Measurements from ENCODE around the gene RPN1. TPM values are rescaled to one million over a fixed set of nuclear protein-coding genes. Genes with fewer than 3 reads are reported as not detected.

The RPN1 gene
- total RNA-seq, 1 donor, result 341 TPM

- no peak for TF ChIP-seq CTCF (IDR thresholded peaks at IDR 0.05; ENCODE audit: insufficient read depth, low read length)
- no peak for DNase-seq (ENCODE audit: low read depth)
Observed at GRCh38 chr3:128618398-128618726, 32.3 kb downstream of the RPN1 start.

GRCh38 chr3:128617557-128618397 lies 32.8 kb downstream of the RPN1 start:
- peak; percentile 94 for DNase-seq (ENCODE audit: low read depth)
- peak; percentile 87 for TF ChIP-seq CTCF (IDR thresholded peaks at IDR 0.05; ENCODE audit: insufficient read depth, low read length)
- peak overlapping the region; percentile 88 for H3K4me3 ChIP-seq (ENCODE audit: low read depth, low read length)

More at GRCh38 chr3:128618398-128618726, 32.3 kb downstream of the RPN1 start:
- peak overlapping the region; percentile 88 for H3K4me3 ChIP-seq (ENCODE audit: low read depth, low read length)

- no peak for TF ChIP-seq CTCF (IDR thresholded peaks at IDR 0.05; ENCODE audit: insufficient read depth, low read length)
- peak overlapping the region; percentile 88 for H3K4me3 ChIP-seq (ENCODE audit: low read depth, low read length)
- no peak for DNase-seq (ENCODE audit: low read depth)
Observed at GRCh38 chr3:128617270-128617556, 33.4 kb downstream of the RPN1 start.

DNA sequence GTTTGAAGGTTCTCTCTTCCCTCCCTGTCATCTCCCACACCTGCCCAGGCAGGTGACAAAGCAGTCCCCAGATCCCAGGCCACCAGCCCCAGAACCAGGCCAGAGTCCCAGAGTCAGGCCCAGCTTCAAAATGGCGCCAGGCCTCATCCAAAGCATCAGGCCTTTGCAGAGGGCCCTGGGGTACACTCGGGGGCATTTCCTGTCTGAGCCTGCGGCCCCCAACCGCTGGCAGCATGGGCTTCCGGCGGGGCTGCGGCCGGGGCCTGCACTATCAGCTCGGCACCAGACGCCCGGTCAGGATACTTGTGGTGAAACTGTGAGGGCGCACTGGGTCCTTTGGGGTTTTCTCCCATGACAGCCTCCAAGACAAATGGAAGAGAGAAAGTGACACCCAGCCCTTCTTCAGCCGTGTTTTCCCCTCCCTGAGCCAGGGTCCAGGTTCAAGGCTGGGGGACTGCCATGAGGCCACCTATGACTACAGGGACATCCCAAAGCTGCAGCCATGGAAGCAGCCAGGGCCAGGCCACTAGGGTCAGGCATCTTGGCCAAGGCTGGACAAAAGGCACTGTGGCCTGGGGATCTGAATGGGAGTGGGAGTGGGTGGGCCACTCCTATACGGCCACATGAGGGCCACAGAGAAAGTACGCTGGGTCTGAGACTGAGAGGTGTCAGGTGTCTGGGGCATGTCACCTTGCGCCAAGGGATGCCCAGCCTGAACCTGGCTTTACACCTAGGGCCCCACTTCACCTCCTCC lies 33.9 kb downstream of the RPN1 start:
- H3K4me3 ChIP-seq (ENCODE audit: low read depth, low read length), result peak overlapping the region; percentile 88
- DNase-seq (ENCODE audit: low read depth), result no peak
- no peak for TF ChIP-seq CTCF (IDR thresholded peaks at IDR 0.05; ENCODE audit: insufficient read depth, low read length)

DNA sequence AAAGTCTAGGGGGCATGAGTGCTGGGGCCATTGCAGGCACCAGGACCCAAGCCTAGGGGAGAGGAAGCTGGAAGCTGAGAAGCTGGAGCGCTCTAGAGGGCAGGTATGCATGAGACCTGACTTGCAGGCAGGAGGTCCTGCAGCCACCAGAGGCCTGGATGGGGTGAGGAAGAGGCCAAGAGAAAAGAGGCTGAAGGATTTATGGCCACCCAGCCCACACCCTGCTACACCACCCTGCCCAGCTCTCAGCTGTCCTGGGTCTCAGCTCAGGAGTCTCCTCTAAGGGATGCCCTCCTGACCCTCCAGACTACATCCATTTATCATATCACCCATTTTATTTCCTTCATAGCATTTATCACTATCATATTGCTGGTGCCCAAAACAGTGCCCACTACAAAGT lies 36.5 kb downstream of the RPN1 start:
- no peak for DNase-seq (ENCODE audit: low read depth)
- no peak overlapping the region for H3K4me3 ChIP-seq (ENCODE audit: low read depth, low read length)
- TF ChIP-seq CTCF (IDR thresholded peaks at IDR 0.05; ENCODE audit: insufficient read depth, low read length), result no peak

- DNase-seq (ENCODE audit: low read depth), result no peak
- TF ChIP-seq CTCF (IDR thresholded peaks at IDR 0.05; ENCODE audit: insufficient read depth, low read length), result no peak
- no peak overlapping the region for H3K4me3 ChIP-seq (ENCODE audit: low read depth, low read length)
Observed at GRCh38 chr3:128613083-128613829, 37.4 kb downstream of the RPN1 start.

All from fibroblast of the aortic adventitia (primary cell).